Measurements from ENCODE around the gene ARF3. TPM values are rescaled to one million over a fixed set of nuclear protein-coding genes. Genes with fewer than 3 reads are reported as not detected.

The ARF3 gene
- total and polyA plus RNA-seq, 2 of the 13 experiments (the other 11 are each of a cell fraction or from before 2014, with no cell fraction given): 53.8 to 57.9 TPM

DNA sequence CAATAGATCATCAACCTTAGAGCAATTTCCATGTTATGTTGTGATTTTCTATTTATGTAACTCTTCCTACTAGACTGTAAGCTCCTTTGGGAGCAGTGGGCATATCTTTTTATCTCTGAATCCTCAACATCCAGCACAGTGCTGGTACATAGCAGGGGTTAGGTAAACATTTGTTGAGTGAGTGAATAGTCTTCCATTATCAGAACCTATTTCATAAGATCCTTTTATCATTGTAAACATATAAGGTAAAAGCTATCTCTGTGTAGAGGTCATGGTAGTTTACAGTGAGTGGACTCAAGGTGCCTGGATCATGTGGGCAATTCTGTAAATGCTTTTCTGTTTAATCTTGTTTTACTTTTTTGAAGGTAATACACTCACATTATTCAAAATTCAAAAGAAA, 47.1 kb downstream of the ARF3 start (continued):
- TF ChIP-seq MLXIP (CRISPR knock-in tag; IDR thresholded peaks at IDR 0.05; ENCODE audit: borderline replicate concordance) (no peak), TBX2 (CRISPR knock-in tag; IDR thresholded peaks at IDR 0.05; ENCODE audit: borderline replicate concordance) (peak; percentile 79; the same call in 1 of the 2 replicates), ONECUT2 (CRISPR knock-in tag; IDR thresholded peaks at IDR 0.05) (0 out of 2 replicates have a peak, but pooled peaks have one; percentile 39), NRL (CRISPR knock-in tag; IDR thresholded peaks at IDR 0.05; ENCODE audit: borderline replicate concordance) (no peak), ZSCAN25 (CRISPR knock-in tag; IDR thresholded peaks at IDR 0.05) (0 out of 2 replicates have a peak, but pooled peaks have one; percentile 27), ZNF468 (CRISPR knock-in tag; IDR thresholded peaks at IDR 0.05) (no peak), STAT6 (CRISPR knock-in tag; IDR thresholded peaks at IDR 0.05; ENCODE audit: borderline replicate concordance) (no peak), ZNF564 (CRISPR knock-in tag; IDR thresholded peaks at IDR 0.05) (no peak), ARHGAP35 (CRISPR knock-in tag; IDR thresholded peaks at IDR 0.05; ENCODE audit: borderline replicate concordance) (no peak), ZSCAN9 (CRISPR knock-in tag; IDR thresholded peaks at IDR 0.05; ENCODE audit: borderline replicate concordance) (0 out of 2 replicates have a peak, but pooled peaks have one; percentile 40), AHR (CRISPR knock-in tag; IDR thresholded peaks at IDR 0.05) (no peak), TEAD2 (CRISPR knock-in tag; IDR thresholded peaks at IDR 0.05) (no peak)
- TF ChIP-seq, protein P1, sequence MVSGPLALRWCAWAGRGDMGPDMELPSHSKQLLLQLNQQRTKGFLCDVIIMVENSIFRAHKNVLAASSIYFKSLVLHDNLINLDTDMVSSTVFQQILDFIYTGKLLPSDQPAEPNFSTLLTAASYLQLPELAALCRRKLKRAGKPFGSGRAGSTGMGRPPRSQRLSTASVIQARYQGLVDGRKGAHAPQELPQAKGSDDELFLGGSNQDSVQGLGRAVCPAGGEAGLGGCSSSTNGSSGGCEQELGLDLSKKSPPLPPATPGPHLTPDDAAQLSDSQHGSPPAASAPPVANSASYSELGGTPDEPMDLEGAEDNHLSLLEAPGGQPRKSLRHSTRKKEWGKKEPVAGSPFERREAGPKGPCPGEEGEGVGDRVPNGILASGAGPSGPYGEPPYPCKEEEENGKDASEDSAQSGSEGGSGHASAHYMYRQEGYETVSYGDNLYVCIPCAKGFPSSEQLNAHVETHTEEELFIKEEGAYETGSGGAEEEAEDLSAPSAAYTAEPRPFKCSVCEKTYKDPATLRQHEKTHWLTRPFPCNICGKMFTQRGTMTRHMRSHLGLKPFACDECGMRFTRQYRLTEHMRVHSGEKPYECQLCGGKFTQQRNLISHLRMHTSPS (CRISPR knock-in tag; IDR thresholded peaks at IDR 0.05; ENCODE audit: low read depth): no peak
- TF ChIP-seq, protein P2, sequence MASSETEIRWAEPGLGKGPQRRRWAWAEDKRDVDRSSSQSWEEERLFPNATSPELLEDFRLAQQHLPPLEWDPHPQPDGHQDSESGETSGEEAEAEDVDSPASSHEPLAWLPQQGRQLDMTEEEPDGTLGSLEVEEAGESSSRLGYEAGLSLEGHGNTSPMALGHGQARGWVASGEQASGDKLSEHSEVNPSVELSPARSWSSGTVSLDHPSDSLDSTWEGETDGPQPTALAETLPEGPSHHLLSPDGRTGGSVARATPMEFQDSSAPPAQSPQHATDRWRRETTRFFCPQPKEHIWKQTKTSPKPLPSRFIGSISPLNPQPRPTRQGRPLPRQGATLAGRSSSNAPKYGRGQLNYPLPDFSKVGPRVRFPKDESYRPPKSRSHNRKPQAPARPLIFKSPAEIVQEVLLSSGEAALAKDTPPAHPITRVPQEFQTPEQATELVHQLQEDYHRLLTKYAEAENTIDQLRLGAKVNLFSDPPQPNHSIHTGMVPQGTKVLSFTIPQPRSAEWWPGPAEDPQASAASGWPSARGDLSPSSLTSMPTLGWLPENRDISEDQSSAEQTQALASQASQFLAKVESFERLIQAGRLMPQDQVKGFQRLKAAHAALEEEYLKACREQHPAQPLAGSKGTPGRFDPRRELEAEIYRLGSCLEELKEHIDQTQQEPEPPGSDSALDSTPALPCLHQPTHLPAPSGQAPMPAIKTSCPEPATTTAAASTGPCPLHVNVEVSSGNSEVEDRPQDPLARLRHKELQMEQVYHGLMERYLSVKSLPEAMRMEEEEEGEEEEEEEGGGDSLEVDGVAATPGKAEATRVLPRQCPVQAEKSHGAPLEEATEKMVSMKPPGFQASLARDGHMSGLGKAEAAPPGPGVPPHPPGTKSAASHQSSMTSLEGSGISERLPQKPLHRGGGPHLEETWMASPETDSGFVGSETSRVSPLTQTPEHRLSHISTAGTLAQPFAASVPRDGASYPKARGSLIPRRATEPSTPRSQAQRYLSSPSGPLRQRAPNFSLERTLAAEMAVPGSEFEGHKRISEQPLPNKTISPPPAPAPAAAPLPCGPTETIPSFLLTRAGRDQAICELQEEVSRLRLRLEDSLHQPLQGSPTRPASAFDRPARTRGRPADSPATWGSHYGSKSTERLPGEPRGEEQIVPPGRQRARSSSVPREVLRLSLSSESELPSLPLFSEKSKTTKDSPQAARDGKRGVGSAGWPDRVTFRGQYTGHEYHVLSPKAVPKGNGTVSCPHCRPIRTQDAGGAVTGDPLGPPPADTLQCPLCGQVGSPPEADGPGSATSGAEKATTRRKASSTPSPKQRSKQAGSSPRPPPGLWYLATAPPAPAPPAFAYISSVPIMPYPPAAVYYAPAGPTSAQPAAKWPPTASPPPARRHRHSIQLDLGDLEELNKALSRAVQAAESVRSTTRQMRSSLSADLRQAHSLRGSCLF (CRISPR knock-in tag; IDR thresholded peaks at IDR 0.05; ENCODE audit: borderline replicate concordance): no peak

Measured in HepG2 (cell line).